Liver (tissue), 9 donors: ENCODE data around the gene SCAF8. TPM values are rescaled to one million over a fixed set of nuclear protein-coding genes. Genes with fewer than 3 reads are reported as not detected.

Experiments used
- DNase-seq: peaks from one replicate; pipeline ENCODE4 v3.0.0-alpha.2; 2017; ENCODE audit warnings: low spot score
- H3K27ac ChIP-seq, 2 donors: one replicate each; pipeline ENCODE4 v1.7.0; 2013; ENCODE audit warnings: inconsistent platforms in 2 of 2, low read length in 2 of 2, control low read depth in 1 of 2, low read depth in 1 of 2, mild to moderate bottlenecking in 1 of 2
- H3K27me3 ChIP-seq, 4 donors: one replicate each; pipeline versions ENCODE4 v1.6.1 to v1.7.0; 2013; ENCODE audit warnings: low read length in 3 of 4, inconsistent platforms in 1 of 4, mild to moderate bottlenecking in 1 of 4, moderate library complexity in 1 of 4; ENCODE audit not compliant: control insufficient read depth in 4 of 4, insufficient read depth in 4 of 4
- H3K36me3 ChIP-seq, 4 donors: one replicate each; pipeline versions ENCODE4 v1.6.1 to v1.7.0; 2013; ENCODE audit warnings: low read length in 3 of 4, mild to moderate bottlenecking in 3 of 4, low read depth in 1 of 4, moderate library complexity in 1 of 4; ENCODE audit not compliant: control insufficient read depth in 4 of 4, insufficient read depth in 3 of 4
- H3K4me1 ChIP-seq, 4 donors: one replicate each; pipeline versions ENCODE4 v1.6.1 to v1.7.0; 2013; ENCODE audit warnings: low read length in 3 of 4, mild to moderate bottlenecking in 3 of 4, moderate library complexity in 1 of 4; ENCODE audit not compliant: control insufficient read depth in 4 of 4, insufficient read depth in 4 of 4
- H3K4me3 ChIP-seq, 3 donors: one replicate each; pipeline versions ENCODE4 v1.6.1 to v1.7.0; 2013; ENCODE audit warnings: low read length in 3 of 3, control low read depth in 1 of 3, low read depth in 1 of 3, mild to moderate bottlenecking in 1 of 3
- H3K9ac ChIP-seq, 2 donors: one replicate each; pipeline ENCODE4 v1.7.0; 2013; ENCODE audit warnings: low read length in 2 of 2, mild to moderate bottlenecking in 2 of 2, moderate library complexity in 2 of 2, control low read depth in 1 of 2, low read depth in 1 of 2
- H3K9me3 ChIP-seq, 4 donors: one replicate each; pipeline versions ENCODE4 v1.6.1 to v1.7.0; 2013; ENCODE audit warnings: low read length in 3 of 4; ENCODE audit not compliant: control insufficient read depth in 4 of 4
- ATF3 ChIP-seq: IDR thresholded peaks from 2 replicates; pipeline ENCODE4 v1.6.1; 2016; ENCODE audit warnings: antibody characterized with exemption
- CTCF ChIP-seq: fragments of 150-350 bp; IDR thresholded peaks from 2 replicates; pipeline ENCODE4 v1.5.1; 2017; ENCODE audit warnings: improper control_type of control experiment, low read depth, low read length; ENCODE audit not compliant: missing input control
- EGR1 ChIP-seq, 2 donors: IDR thresholded peaks; 2 replicates each; pipeline ENCODE4 v1.6.1; 2016 to 2018; ENCODE audit warnings: antibody characterized with exemption in 2 of 2, low read depth in 2 of 2
- FOXA2 ChIP-seq: IDR thresholded peaks from 2 replicates; pipeline ENCODE4 v1.6.1; 2016; ENCODE audit warnings: antibody characterized with exemption
- GABPA ChIP-seq, 2 donors: IDR thresholded peaks in 1 of 2; conservative IDR thresholded peaks in 1 of 2; 2 replicates each; pipeline ENCODE4 v1.6.1; 2016; ENCODE audit warnings: antibody characterized with exemption in 2 of 2, mild to moderate bottlenecking in 1 of 2, moderate library complexity in 1 of 2
- HNF4A ChIP-seq, 2 donors: conservative IDR thresholded peaks; 2 replicates each; pipeline ENCODE4 v1.6.1; 2016; ENCODE audit warnings: antibody characterized with exemption in 2 of 2, mild to moderate bottlenecking in 2 of 2
- HNF4G ChIP-seq: IDR thresholded peaks from 2 replicates; pipeline ENCODE4 v1.6.1; 2016; ENCODE audit warnings: antibody characterized with exemption
- JUND ChIP-seq, 2 donors: IDR thresholded peaks; 2 replicates each; pipeline ENCODE4 v1.6.1; 2016; ENCODE audit warnings: antibody characterized with exemption in 2 of 2
- REST ChIP-seq: IDR thresholded peaks from 2 replicates; pipeline ENCODE4 v1.6.1; 2016; ENCODE audit warnings: antibody characterized with exemption, mild to moderate bottlenecking
- RXRA ChIP-seq, 2 donors: IDR thresholded peaks; 2 replicates each; pipeline ENCODE4 v1.6.1; 2017 to 2018; ENCODE audit warnings: antibody characterized with exemption in 2 of 2, mild to moderate bottlenecking in 1 of 2
- TAF1 ChIP-seq: conservative IDR thresholded peaks from 2 replicates; pipeline ENCODE4 v1.6.1; 2016; ENCODE audit warnings: antibody characterized with exemption, mild to moderate bottlenecking
- YY1 ChIP-seq: IDR thresholded peaks from 2 replicates; pipeline ENCODE4 v1.6.1; 2016; ENCODE audit warnings: antibody characterized with exemption, mild to moderate bottlenecking
- WGBS: extraction: QIAGEN DNeasy Blood & Tissue Kit; methylation state at CpG from one replicate; pipeline ENCODE4 v1.1.7; 2013; 5-methylcytosine and 5-hydroxymethylcytosine counted together
- polyA plus RNA-seq, 2 donors: library from polyadenylated mRNA; stranded (reverse) in 1 of 2; unstranded in 1 of 2; fragments of 200-250 nt in 1 of 2; fragments of >200 nt in 1 of 2; fragmentation: Nextera tagmentation in 1 of 2; extraction: Ambion mirVana in 1 of 2; gene quantifications; one replicate each; pipeline versions ENCODE4 v1.2.1 to v1.2.3, GENCODE V29; 2013 to 2015
- total RNA-seq, 2 donors: library from RNA; depleted of rRNA; stranded (reverse); fragments of >200 nt; gene quantifications; one replicate each; pipeline ENCODE4 v1.2.3, GENCODE V29; 2014
- donor health status: healthy.
- donor health status: healthy.
- donor health status: healthy.
- donor health status: healthy.
- donor health status: healthy.

Gene SCAF8
- total and polyA plus RNA-seq, 4 donors = 5.9 to 22.3 (median 12.5) TPM

- TF ChIP-seq GABPA (IDR thresholded peaks at IDR 0.05 in 1 of 2, conservative IDR thresholded peaks at IDR 0.05 in 1 of 2) (no peak), FOXA2 (no peak), RXRA (IDR thresholded peaks at IDR 0.05) (no peak), HNF4G (no peak)
Observed at GRCh38 chr6:154751011-154751800, 18.0 kb downstream of the SCAF8 start (continued).

GRCh38 chr6:154752022-154752421, 18.8 kb downstream of the SCAF8 start:
- no peak overlapping the region for H3K4me3 ChIP-seq
- no peak overlapping the region for H3K9ac ChIP-seq
- peaks cover 0 to 4% (median 1%) of the 10 kb centered on the region in 4 donors for H3K4me1 ChIP-seq
- DNase-seq = no peak
- TF ChIP-seq YY1 = no peak
- H3K9me3 ChIP-seq = no peaks in the 10 kb centered on the region
- H3K36me3 ChIP-seq = no peaks in the 10 kb centered on the region
- no peaks in the 10 kb centered on the region for H3K27me3 ChIP-seq
- 86% methylated on average over 1 of the region's 1 CpG for WGBS
- H3K27ac ChIP-seq = no peak overlapping the region

GRCh38 chr6:154754152-154754551, 20.9 kb downstream of the SCAF8 start:
- no peak overlapping the region for H3K27ac ChIP-seq
- no peak for DNase-seq
- H3K4me3 ChIP-seq = no peak overlapping the region
- WGBS = 33% methylated on average over 4 of the region's 4 CpGs
- H3K9me3 ChIP-seq = no peaks in the 10 kb centered on the region
- no peaks in the 10 kb centered on the region for H3K36me3 ChIP-seq
- no peaks in the 10 kb centered on the region for H3K27me3 ChIP-seq
- H3K4me1 ChIP-seq = peaks cover 0 to 2% (median 2%) of the 10 kb centered on the region in 4 donors
- TF ChIP-seq TAF1 = no peak
- TF ChIP-seq HNF4A (conservative IDR thresholded peaks at IDR 0.05) = no peak
- TF ChIP-seq ATF3 = no peak
- no peak for TF ChIP-seq HNF4G
- no peak for TF ChIP-seq REST
- TF ChIP-seq JUND (IDR thresholded peaks at IDR 0.05) = no peak
- TF ChIP-seq EGR1 (IDR thresholded peaks at IDR 0.05; ENCODE audit: low read depth in 2 of 2) = no peak
- no peak for TF ChIP-seq CTCF
- H3K9ac ChIP-seq = no peak overlapping the region
